B cell (primary cell): ENCODE results near the gene NKAIN2. TPM values are rescaled to one million over a fixed set of nuclear protein-coding genes. Genes with fewer than 3 reads are reported as not detected.

Experiments used
- ATAC-seq: fragments of 200-7000 bp; cut with Tn5 transposase; one replicate; pipeline ENCODE4 v1.10.0; 2021; ENCODE audit warnings: low read depth, mild to moderate bottlenecking, moderate number of reproducible peaks, moderate library complexity
- CTCF ChIA-PET: fragments of 350-600 bp; sonication (Branson Sonifier 250); formaldehyde crosslinking; loops from one replicate; lab custom pipeline; 2021; ENCODE audit warnings: antibody characterized with exemption, inconsistent platforms; lab: Charles Lee
- POLR2A ChIA-PET: fragments of 350-600 bp; sonication (Branson Sonifier 250); formaldehyde crosslinking; loops from one replicate; lab custom pipeline; 2021; ENCODE audit warnings: antibody characterized with exemption; lab: Charles Lee
- DNase-seq: peaks from one replicate; pipeline ENCODE4 v3.0.0; 2013
- H2AFZ ChIP-seq: 2 replicates; pipeline ENCODE4 v1.6.1; 2012; ENCODE audit warnings: mild to moderate bottlenecking, low read depth, low read length; ENCODE audit not compliant: insufficient read depth, poor library complexity, severe bottlenecking
- H3K27ac ChIP-seq, 2 donors: 1 replicate in 1 of 2; 2 replicates in 1 of 2; pipeline ENCODE4 v1.5.1; 2012 to 2013; ENCODE audit warnings: low read length in 2 of 2, mild to moderate bottlenecking in 2 of 2, moderate library complexity in 1 of 2
- H3K27me3 ChIP-seq, 4 experiments: fragments of 200-600 bp in 1 of 4; sonication (generic) in 1 of 4; replicated peaks in 1 of 4; 1 replicate in 2 of 4; 2 replicates in 2 of 4; pipeline versions ENCODE4 v1.6.1 to v1.7.0; 2013 to 2016; ENCODE audit warnings: low read length in 3 of 4, mild to moderate bottlenecking in 2 of 4, mixed read lengths in 1 of 4, moderate library complexity in 1 of 4; ENCODE audit not compliant: insufficient read depth in 4 of 4, control insufficient read depth in 3 of 4; ENCODE audit errors: control extremely low read depth in 1 of 4
- H3K36me3 ChIP-seq, 2 experiments: replicated peaks in 1 of 2; 1 replicate in 1 of 2; 2 replicates in 1 of 2; pipeline versions ENCODE4 v1.6.1 to v1.7.1; 2013; ENCODE audit warnings: low read length in 1 of 2; ENCODE audit not compliant: insufficient read depth in 2 of 2, control insufficient read depth in 1 of 2; ENCODE audit errors: control extremely low read depth in 1 of 2, extremely low read depth in 1 of 2
- H3K4me1 ChIP-seq, 2 donors: fragments of 200-600 bp in 1 of 2; sonication (generic) in 1 of 2; 1 replicate in 1 of 2; 2 replicates in 1 of 2; pipeline versions ENCODE4 v1.5.1 to v1.6.1; 2013 to 2017; ENCODE audit warnings: low read length in 2 of 2; ENCODE audit not compliant: control insufficient read depth in 2 of 2, insufficient read depth in 2 of 2
- H3K4me2 ChIP-seq: replicated peaks from 2 replicates; pipeline ENCODE3; 2012; ENCODE audit warnings: mild to moderate bottlenecking, low read depth, low read length; ENCODE audit not compliant: poor library complexity, severe bottlenecking
- H3K4me3 ChIP-seq, 5 experiments: fragments of 200-600 bp in 1 of 5; sonication (generic) in 1 of 5; 1 replicate in 3 of 5; 2 replicates in 2 of 5; pipeline versions ENCODE4 v1.5.1 to v1.7.0; 2011 to 2016; ENCODE audit warnings: low read length in 4 of 5, mild to moderate bottlenecking in 4 of 5, low read depth in 2 of 5, control low read depth in 1 of 5, moderate library complexity in 1 of 5; ENCODE audit not compliant: insufficient read depth in 1 of 5; ENCODE audit errors: control extremely low read depth in 1 of 5, extremely low read depth in 1 of 5
- H3K79me2 ChIP-seq: fragments of 200-600 bp; sonication (generic); one replicate; pipeline ENCODE4 v1.6.0; 2016; ENCODE audit warnings: low read length; ENCODE audit not compliant: control insufficient read depth, insufficient read depth
- H3K9ac ChIP-seq: fragments of 200-600 bp; sonication (generic); 2 replicates; pipeline ENCODE4 v1.6.1; 2017; ENCODE audit warnings: mild to moderate bottlenecking, low read length, moderate library complexity
- H3K9me3 ChIP-seq, 3 donors: one replicate each; pipeline versions ENCODE4 v1.6.1 to v1.7.1; 2013; ENCODE audit warnings: low read length in 2 of 3; ENCODE audit not compliant: control insufficient read depth in 2 of 3, insufficient read depth in 1 of 3; ENCODE audit errors: control extremely low read depth in 1 of 3
- H4K20me1 ChIP-seq: 2 replicates; pipeline ENCODE4 v1.6.0; 2012; ENCODE audit warnings: mild to moderate bottlenecking, low read length; ENCODE audit not compliant: insufficient read depth, control insufficient read depth, poor library complexity, severe bottlenecking
- H3K27ac Mint-ChIP-seq: one replicate; pipeline ENCODE4 v1.8.0; 2021; ENCODE audit warnings: mixed read lengths
- H3K27me3 Mint-ChIP-seq: one replicate; pipeline ENCODE4 v1.8.0; 2021; ENCODE audit warnings: mixed read lengths
- H3K4me1 Mint-ChIP-seq: one replicate; pipeline ENCODE4 v1.8.0; 2021; ENCODE audit warnings: mixed read lengths
- H3K4me3 Mint-ChIP-seq: one replicate; pipeline ENCODE4 v1.8.0; 2021; ENCODE audit warnings: mixed read lengths
- H3K9me3 Mint-ChIP-seq: one replicate; pipeline ENCODE4 v1.8.0; 2022; ENCODE audit warnings: mixed read lengths; ENCODE audit not compliant: insufficient read depth
- CTCF ChIP-seq: fragments of 200-600 bp; IDR thresholded peaks from one replicate; pipeline ENCODE4 v1.8.0; 2022; ENCODE audit warnings: antibody characterized with exemption, mild to moderate bottlenecking
- EZH2 ChIP-seq: IDR thresholded peaks from 2 replicates; pipeline ENCODE4 v1.6.1; 2012; ENCODE audit warnings: borderline replicate concordance, low read depth, mild to moderate bottlenecking, moderate library complexity, low read length; ENCODE audit not compliant: insufficient read depth, poor library complexity, severe bottlenecking
- WGBS: methylation state at CpG from one replicate; pipeline ENCODE4 v1.1.5; 2013; ENCODE audit warnings: missing lambda C conversion rate; ENCODE audit not compliant: insufficient coverage; 5-methylcytosine and 5-hydroxymethylcytosine counted together
- intact Hi-C: fragments of 100-400 bp; cut with micrococcal nuclease; formaldehyde crosslinking; loops from one replicate; pipeline ENCODE4 v1.10.0; 2022
- polyA plus RNA-seq: library from polyadenylated mRNA; depleted of rRNA; stranded (reverse); fragments of >200 nt; gene quantifications from 2 replicates; pipeline ENCODE4 v1.2.3, GENCODE V29; 2012
- total RNA-seq, 2 donors: library from RNA; stranded (reverse); fragments of 120-200 nt in 1 of 2; gene quantifications; 1 replicate in 1 of 2; 2 replicates in 1 of 2; pipeline versions ENCODE4 v1.2.3 to v1.2.4, GENCODE V29; 2013 to 2022

The NKAIN2 gene
- total and polyA plus RNA-seq, 2 donors (not counting 1 experiment from before 2014, with no cell fraction given): not detected

DNA sequence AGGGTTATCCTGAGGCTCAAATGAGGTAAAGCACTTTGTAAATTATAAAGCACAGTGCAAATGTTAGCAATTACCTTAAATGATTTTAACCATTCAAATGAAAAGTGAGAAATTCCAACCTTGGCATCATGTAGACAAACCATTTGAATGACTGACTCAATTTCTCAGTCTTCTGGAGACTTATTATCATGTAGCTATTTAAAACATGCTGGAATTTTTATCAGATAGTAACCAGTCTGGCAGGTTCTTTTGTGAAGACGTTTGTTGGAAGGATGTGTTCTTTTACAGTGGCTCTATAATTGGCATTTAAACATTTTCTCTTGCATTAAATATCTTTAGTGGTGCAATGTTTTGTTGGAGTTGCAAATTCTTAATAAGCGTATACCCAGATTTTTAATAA lies 386.6 kb downstream of the NKAIN2 start:
- Histone ChIP-seq H3K4me2 (no peak overlapping the region), H2AFZ (no peak overlapping the region), H3K79me2 (no peaks in the 10 kb centered on the region), H3K27me3 (no peaks in the 10 kb centered on the region), H3K27ac (no peak overlapping the region), H3K36me3 (no peaks in the 10 kb centered on the region), H4K20me1 (no peaks in the 10 kb centered on the region), H3K4me3 (no peak overlapping the region), H3K9me3 (peaks cover 0 to 13% (median 0%) of the 10 kb centered on the region in 3 donors), H3K4me1 (no peaks in the 10 kb centered on the region), H3K9ac (no peak overlapping the region)
- DNase-seq (no peak), ATAC-seq (no peak)
- WGBS: no CpG with 5 or more reads among the region's 2 CpGs
- H3K9me3 Mint-ChIP-seq: peaks cover 5% of the 10 kb centered on the region
- H3K4me1 Mint-ChIP-seq: no peaks in the 10 kb centered on the region
- intact Hi-C loops: no loop called here
- POLR2A ChIA-PET: no interaction called here
- H3K27me3 Mint-ChIP-seq: no peaks in the 10 kb centered on the region
- no peak overlapping the region for H3K27ac Mint-ChIP-seq
- TF ChIP-seq EZH2 (no peak), CTCF (no peak)
- CTCF ChIA-PET: no interaction called here
- H3K4me3 Mint-ChIP-seq: no peak overlapping the region

GRCh38 chr6:124193132-124193531 lies 389.5 kb downstream of the NKAIN2 start:
- Histone ChIP-seq H3K27me3 (no peaks in the 10 kb centered on the region), H4K20me1 (no peaks in the 10 kb centered on the region), H3K4me3 (no peak overlapping the region), H3K4me1 (no peaks in the 10 kb centered on the region), H3K4me2 (no peak overlapping the region), H3K9ac (no peak overlapping the region), H3K79me2 (no peaks in the 10 kb centered on the region), H2AFZ (no peak overlapping the region), H3K9me3 (peaks cover 0 to 13% (median 0%) of the 10 kb centered on the region in 3 donors), H3K36me3 (no peaks in the 10 kb centered on the region), H3K27ac (no peak overlapping the region)
- ChIA-PET POLR2A (no interaction called here), CTCF (no interaction called here)
- DNase-seq: no peak
- H3K4me1 Mint-ChIP-seq: no peaks in the 10 kb centered on the region
- H3K9me3 Mint-ChIP-seq: peaks cover 2% of the 10 kb centered on the region
- no peak overlapping the region for H3K4me3 Mint-ChIP-seq
- no peak for ATAC-seq
- intact Hi-C loops: no loop called here
- no peaks in the 10 kb centered on the region for H3K27me3 Mint-ChIP-seq
- H3K27ac Mint-ChIP-seq: no peak overlapping the region
- TF ChIP-seq EZH2: no peak
- TF ChIP-seq CTCF: no peak
- WGBS: 96% methylated on average over 8 of the region's 8 CpGs
